HepG2 (cell line): ENCODE results near the gene TGFBI. TPM values are rescaled to one million over a fixed set of nuclear protein-coding genes. Genes with fewer than 3 reads are reported as not detected.
A peak's percentile ranks its signal among the peaks of the same experiment; 100 is the strongest.

Source experiments
- ATAC-seq: fragments of 200-7000 bp; cut with Tn5 transposase; 3 replicates; pipeline ENCODE4 v1.9.1; 2020; ENCODE audit warnings: mild to moderate bottlenecking, moderate library complexity
- BruUV-seq: library from RNA; stranded (reverse); fragments of 400-500 nt; replicated peaks from 2 replicates; lab custom pipeline; 2021; lab: Mats Ljungman, UMichigan
- CTCF ChIA-PET: fragments of 300-600 bp; formaldehyde crosslinking; extraction: SDS; loops from one replicate; lab custom pipeline; 2021; ENCODE audit warnings: low total read pairs, inconsistent platforms, low intra/inter-chr PET ratio; lab: Yijun Ruan, JAX
- POLR2A ChIA-PET: fragments of 350-600 bp; sonication (Branson Sonifier 250); formaldehyde crosslinking; loops from one replicate; lab custom pipeline; 2020; ENCODE audit warnings: antibody characterized with exemption, inconsistent platforms; lab: Yijun Ruan, JAX
- DNase-seq: peaks from one replicate; pipeline ENCODE4 v3.0.0-alpha.2; 2015; ENCODE audit warnings: low spot score
- FAIRE-seq: peaks from 3 replicates; lab custom pipeline; 2011; peaks lifted over from hg19 to GRCh38; lab: Jason Lieb, UNC
- H2AFZ ChIP-seq: one replicate; pipeline ENCODE4 v1.6.1; 2011; ENCODE audit warnings: low read length, inconsistent platforms
- H3K27ac ChIP-seq: fragments of 300-600 bp; 3 replicates; pipeline ENCODE4 v1.8.0; 2011; ENCODE audit warnings: mixed run types, mild to moderate bottlenecking, mixed read lengths, low read length, inconsistent platforms; ENCODE audit not compliant: insufficient read depth; ENCODE audit errors: extremely low read length
- H3K27me3 ChIP-seq, 2 experiments: fragments of 200-600 bp in 1 of 2; 2 replicates in 1 of 2; 3 replicates in 1 of 2; pipeline versions ENCODE4 v1.6.0 to v1.8.0; 2011; ENCODE audit warnings: low read length in 2 of 2, mild to moderate bottlenecking in 2 of 2, moderate library complexity in 2 of 2, inconsistent platforms in 1 of 2; ENCODE audit not compliant: insufficient read depth in 2 of 2, control insufficient read depth in 1 of 2
- H3K36me3 ChIP-seq, 2 experiments: fragments of 200-600 bp in 1 of 2; replicated peaks in 1 of 2; 2 replicates in 1 of 2; 3 replicates in 1 of 2; pipeline versions ENCODE4 v1.5.1 to v1.8.0; 2011; ENCODE audit warnings: low read length in 2 of 2, inconsistent platforms in 1 of 2; ENCODE audit not compliant: insufficient read depth in 2 of 2, control insufficient read depth in 1 of 2
- H3K4me1 ChIP-seq: 2 replicates; pipeline ENCODE4 v1.5.1; 2012; ENCODE audit warnings: low read length, inconsistent platforms; ENCODE audit not compliant: insufficient read depth
- H3K4me2 ChIP-seq: 2 replicates; pipeline ENCODE4 v1.6.0; 2011; ENCODE audit warnings: low read depth, low read length, inconsistent platforms
- H3K4me3 ChIP-seq, 3 experiments: fragments of 200-600 bp in 1 of 3; sonication (generic), shearing (Covaris generic) in 1 of 3; replicated peaks in 1 of 3; 2 replicates each; pipeline ENCODE4 v1.5.1; 2011 to 2016; ENCODE audit warnings: low read length in 3 of 3, inconsistent platforms in 2 of 3, low read depth in 2 of 3, mild to moderate bottlenecking in 2 of 3, control low read depth in 1 of 3, mixed read lengths in 1 of 3; ENCODE audit not compliant: insufficient read depth in 1 of 3
- H3K79me2 ChIP-seq: one replicate; pipeline ENCODE4 v1.6.1; 2011; ENCODE audit warnings: low read length, inconsistent platforms; ENCODE audit not compliant: insufficient read depth
- H3K9ac ChIP-seq: 2 replicates; pipeline ENCODE4 v1.6.0; 2011; ENCODE audit warnings: mild to moderate bottlenecking, low read depth, low read length, inconsistent platforms; ENCODE audit not compliant: insufficient read depth
- H3K9me3 ChIP-seq: 2 replicates; pipeline ENCODE4 v1.5.1; 2012; ENCODE audit warnings: mild to moderate bottlenecking, low read length
- H4K20me1 ChIP-seq: 2 replicates; pipeline ENCODE4 v1.6.0; 2011; ENCODE audit warnings: inconsistent platforms, mild to moderate bottlenecking, low read length, moderate library complexity; ENCODE audit not compliant: insufficient read depth
- ARID3A ChIP-seq: IDR thresholded peaks from 2 replicates; pipeline ENCODE4 v1.6.1; 2012; ENCODE audit warnings: low read depth, low read length, improper control_type of control experiment
- CEBPB ChIP-seq: IDR thresholded peaks from 2 replicates; pipeline ENCODE4 v1.6.1; 2011; ENCODE audit warnings: low read depth, low read length, improper control_type of control experiment, borderline replicate concordance
- CREM ChIP-seq, 2 experiments: sonication (generic) in 1 of 2; formaldehyde crosslinking in 1 of 2; IDR thresholded peaks; 2 replicates each; pipeline versions ENCODE4 v1.4.0 to v1.6.1; 2016 to 2020; ENCODE audit warnings: antibody characterized with exemption in 1 of 2, mild to moderate bottlenecking in 1 of 2, missing genetic modification reagents in 1 of 2
- ELF3 ChIP-seq: IDR thresholded peaks from 2 replicates; pipeline ENCODE4 v1.6.1; 2016; ENCODE audit warnings: missing genetic modification reagents, missing compliant biosample characterization
- EP300 ChIP-seq, 3 experiments: sonication (generic) in 1 of 3; formaldehyde crosslinking in 1 of 3; IDR thresholded peaks; 2 replicates each; pipeline versions ENCODE4 v1.5.1 to v1.6.1; 2011 to 2020; ENCODE audit warnings: low read depth in 2 of 3, low read length in 2 of 3, borderline replicate concordance in 1 of 3, improper control_type of control experiment in 1 of 3, mild to moderate bottlenecking in 1 of 3, missing genetic modification reagents in 1 of 3, moderate library complexity in 1 of 3
- FOXA3 ChIP-seq: IDR thresholded peaks from 2 replicates; pipeline ENCODE4 v1.6.1; 2016; ENCODE audit warnings: missing genetic modification reagents, missing compliant biosample characterization
- FOXP1 ChIP-seq, 2 experiments: fragments of 450-650 bp in 1 of 2; IDR thresholded peaks; 2 replicates each; pipeline ENCODE4 v1.6.1; 2017 to 2018; ENCODE audit warnings: antibody characterized with exemption in 1 of 2
- MED1 ChIP-seq: sonication (generic); formaldehyde crosslinking; IDR thresholded peaks from 2 replicates; pipeline ENCODE4 v1.4.0; 2020; ENCODE audit warnings: missing genetic modification reagents
- RARA ChIP-seq: IDR thresholded peaks from 2 replicates; pipeline ENCODE4 v1.6.1; 2016; ENCODE audit warnings: missing genetic modification reagents, missing compliant biosample characterization
- RCOR2 ChIP-seq: IDR thresholded peaks from 2 replicates; pipeline ENCODE4 v1.6.1; 2016; ENCODE audit warnings: missing biosample characterization, missing genetic modification reagents
- SMC3 ChIP-seq: IDR thresholded peaks from 2 replicates; pipeline ENCODE4 v1.6.1; 2011; ENCODE audit warnings: low read length, improper control_type of control experiment
- SNRNP70 ChIP-seq: fragments of 200-400 bp; formaldehyde crosslinking; IDR thresholded peaks from 2 replicates; pipeline ENCODE4 v1.6.1; 2017; ENCODE audit warnings: mild to moderate bottlenecking, low read depth, low read length, moderate library complexity
- SOX5 ChIP-seq: IDR thresholded peaks from 2 replicates; pipeline ENCODE4 v1.6.1; 2016; ENCODE audit warnings: borderline replicate concordance
- SOX6 ChIP-seq, 2 experiments: fragments of 450-650 bp in 1 of 2; sonication (generic) in 1 of 2; formaldehyde crosslinking in 1 of 2; IDR thresholded peaks; 2 replicates each; pipeline versions ENCODE4 v1.4.0 to v1.6.1; 2017 to 2020; ENCODE audit warnings: antibody characterized with exemption in 1 of 2, mild to moderate bottlenecking in 1 of 2, missing genetic modification reagents in 1 of 2
- WIZ ChIP-seq: sonication (generic); formaldehyde crosslinking; IDR thresholded peaks from 2 replicates; pipeline ENCODE4 v1.5.1; 2020; ENCODE audit warnings: mild to moderate bottlenecking, missing genetic modification reagents
- ZNF121 ChIP-seq: sonication (generic); formaldehyde crosslinking; IDR thresholded peaks from 2 replicates; pipeline ENCODE4 v1.5.0; 2020; ENCODE audit warnings: mild to moderate bottlenecking, missing genetic modification reagents
- ZNF138 ChIP-seq: sonication (generic); formaldehyde crosslinking; IDR thresholded peaks from 2 replicates; pipeline ENCODE4 v1.5.0; 2020; ENCODE audit warnings: mild to moderate bottlenecking, low read depth, missing genetic modification reagents
- ZNF3 ChIP-seq: IDR thresholded peaks from 2 replicates; pipeline ENCODE4 v1.7.0; 2017; ENCODE audit warnings: inconsistent platforms
- ZNF30 ChIP-seq: sonication (generic); formaldehyde crosslinking; IDR thresholded peaks from 2 replicates; pipeline ENCODE4 v1.5.0; 2020; ENCODE audit warnings: mild to moderate bottlenecking, missing genetic modification reagents
- ZNF331 ChIP-seq: sonication (generic); formaldehyde crosslinking; IDR thresholded peaks from 2 replicates; pipeline ENCODE4 v1.4.0; 2020; ENCODE audit warnings: missing genetic modification reagents
- ZNF367 ChIP-seq: sonication (generic); formaldehyde crosslinking; IDR thresholded peaks from 2 replicates; pipeline ENCODE4 v1.4.0; 2020; ENCODE audit warnings: missing genetic modification reagents, borderline replicate concordance
- ZSCAN30 ChIP-seq: sonication (generic); formaldehyde crosslinking; IDR thresholded peaks from 2 replicates; pipeline ENCODE4 v1.5.0; 2020; ENCODE audit warnings: mild to moderate bottlenecking, missing genetic modification reagents
- WGBS: methylation state at CpG from one replicate; pipeline ENCODE4 v1.1.6; 2017; ENCODE audit warnings: low lambda C conversion rate; 5-methylcytosine and 5-hydroxymethylcytosine counted together
- in situ Hi-C: cut with HindIII; loops from 2 replicates; pipeline ENCODE4 v1.10.0; 2017; ENCODE audit warnings: low pct_unique_long_range_greater_than_20kb; ENCODE audit not compliant: extremely low pct_ligation_motif_present
- intact Hi-C: fragments of 100-400 bp; cut with micrococcal nuclease; formaldehyde crosslinking; loops from one replicate; pipeline ENCODE4 v1.10.0; 2022; ENCODE audit not compliant: unreplicated experiment
- polyA plus RNA-seq, 8 experiments: library from polyadenylated mRNA; depleted of rRNA in 3 of 8; stranded (reverse) in 7 of 8; unstranded in 1 of 8; fragments of >200 nt; fragmentation: Illumina TruSeq in 4 of 8; extraction: Trizol in 4 of 8; gene quantifications; 2 replicates each; pipeline versions ENCODE4 v1.2.1 to v1.2.3, GENCODE V29; 2011 to 2016; ENCODE audit warnings: low read depth in 4 of 8, missing spikeins in 1 of 8, mixed read lengths in 1 of 8; ENCODE audit not compliant: insufficient read depth in 1 of 8
- total RNA-seq, 5 experiments: library from RNA; depleted of rRNA; stranded (reverse); fragments of >200 nt; fragmentation: Illumina TruSeq; extraction: Trizol; gene quantifications; 2 replicates each; pipeline ENCODE4 v1.2.3, GENCODE V29; 2016; ENCODE audit warnings: low read depth in 1 of 5
- TF ChIP-seq, protein P1 (sequence below): IDR thresholded peaks from 2 replicates; pipeline ENCODE4 v1.6.1; 2016; ENCODE audit warnings: missing genetic modification reagents, missing compliant biosample characterization

Gene TGFBI
- total and polyA plus RNA-seq, 2 of the 13 experiments (the other 11 are each of a cell fraction or from before 2014, with no cell fraction given): 275 to 457 TPM

GRCh38 chr5:136067422-136067821 is 38.6 kb downstream of the TGFBI start:
- POLR2A ChIA-PET: interaction anchor here (0.6 to 2.2 kb wide), 8 partner anchors 10 to 94 kb away, joined by 3 to 21 read pairs (median 5); partner anchors contain the start of genes SMAD5 and TGFBI
- Histone ChIP-seq H4K20me1 (no peaks in the 10 kb centered on the region), H3K4me2 (peak overlapping the region; percentile 83), H2AFZ (no peak overlapping the region), H3K27me3 (no peaks in the 10 kb centered on the region), H3K36me3 (peaks cover 4 to 20% of the 10 kb centered on the region in 2 experiments), H3K27ac (peak overlapping the region; percentile 72), H3K4me3 (peak overlapping the region in 1 of 3 experiments; percentile 54; a peak in 1 of 6 replicates), H3K9me3 (0 out of 2 replicates have a peak, but pooled peaks cover 4% of the 10 kb centered on the region), H3K79me2 (no peaks in the 10 kb centered on the region), H3K9ac (0 out of 2 replicates have a peak overlapping the region, but pooled peaks have one; percentile 28), H3K4me1 (peaks cover 41% of the 10 kb centered on the region)
- in situ Hi-C loops: no loop called here
- CTCF ChIA-PET: interaction anchor here (0.9 kb wide), 1 partner anchor 107 kb away, joined by 3 read pairs; no protein-coding TSS in a partner anchor
- peak; percentile 93 for FAIRE-seq
- DNase-seq: peak; percentile 82
- intact Hi-C loops: loop anchor here (1.0 kb wide), 1 partner anchor 14 kb away; no protein-coding TSS in a partner anchor
- ATAC-seq: peak; percentile 62
- 3% methylated on average over 1 of the region's 1 CpG for WGBS
- BruUV-seq: no TSS peak
- TF ChIP-seq FOXP1 (IDR thresholded peaks at IDR 0.05) (no peak), FOXP1 (CRISPR knock-in tag; IDR thresholded peaks at IDR 0.05) (peak; percentile 15; the same call in 1 of the 2 replicates), ZNF121 (CRISPR knock-in tag) (0 out of 2 replicates have a peak, but pooled peaks have one; percentile 13), ZNF331 (CRISPR knock-in tag) (no peak), SNRNP70 (no peak), ELF3 (peak; percentile 22; the same call in 1 of the 2 replicates), RARA (0 out of 2 replicates have a peak, but pooled peaks have one; percentile 12), WIZ (CRISPR knock-in tag) (no peak), ZNF30 (CRISPR knock-in tag) (no peak), SOX5 (peak; percentile 60; the same call in 1 of the 2 replicates), ZNF3 (CRISPR knock-in tag) (0 out of 2 replicates have a peak, but pooled peaks have one; percentile 49), EP300 (IDR thresholded peaks at IDR 0.05; ENCODE audit: low read depth in 2 of 2, low read length in 2 of 2) (peak in 1 of 2 experiments; percentile 47; a peak in 1 of 4 replicates), EP300 (CRISPR knock-in tag; IDR thresholded peaks at IDR 0.05; ENCODE audit: borderline replicate concordance) (no peak), SMC3 (peak; percentile 39; the same call in 1 of the 2 replicates), FOXA3 (CRISPR knock-in tag) (peak; percentile 34; the same call in 1 of the 2 replicates), ZNF138 (CRISPR knock-in tag) (no peak), ZSCAN30 (CRISPR knock-in tag) (no peak), SOX6 (IDR thresholded peaks at IDR 0.05) (no peak), SOX6 (CRISPR knock-in tag; IDR thresholded peaks at IDR 0.05) (peak; percentile 59; the same call in 1 of the 2 replicates), CREM (IDR thresholded peaks at IDR 0.05) (peak; percentile 38; the same call in 1 of the 2 replicates), CREM (CRISPR knock-in tag; IDR thresholded peaks at IDR 0.05) (no peak), ARID3A (peak; percentile 93), MED1 (peak; percentile 20; the same call in 1 of the 2 replicates), RCOR2 (CRISPR knock-in tag) (peak; percentile 22; the same call in 1 of the 2 replicates), CEBPB (peak; percentile 99), ZNF367 (CRISPR knock-in tag) (no peak)
- TF ChIP-seq, protein P1, sequence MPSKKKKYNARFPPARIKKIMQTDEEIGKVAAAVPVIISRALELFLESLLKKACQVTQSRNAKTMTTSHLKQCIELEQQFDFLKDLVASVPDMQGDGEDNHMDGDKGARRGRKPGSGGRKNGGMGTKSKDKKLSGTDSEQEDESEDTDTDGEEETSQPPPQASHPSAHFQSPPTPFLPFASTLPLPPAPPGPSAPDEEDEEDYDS (CRISPR knock-in tag): 0 out of 2 replicates have a peak, but pooled peaks have one; percentile 16
